HG02610 (cell line): Measurements from ENCODE around the gene ADNP.

Experiments used
- ATAC-seq: cut with Tn5 transposase; IDR thresholded peaks from one replicate; pipeline ENCODE4 v1.9.1; 2021; ENCODE audit warnings: mild to moderate bottlenecking, moderate library complexity; ENCODE audit not compliant: unreplicated experiment

Gene ADNP

GRCh38 chr20:50874111-50874757, 57.0 kb downstream of the ADNP start:
- no peak for ATAC-seq

DNA sequence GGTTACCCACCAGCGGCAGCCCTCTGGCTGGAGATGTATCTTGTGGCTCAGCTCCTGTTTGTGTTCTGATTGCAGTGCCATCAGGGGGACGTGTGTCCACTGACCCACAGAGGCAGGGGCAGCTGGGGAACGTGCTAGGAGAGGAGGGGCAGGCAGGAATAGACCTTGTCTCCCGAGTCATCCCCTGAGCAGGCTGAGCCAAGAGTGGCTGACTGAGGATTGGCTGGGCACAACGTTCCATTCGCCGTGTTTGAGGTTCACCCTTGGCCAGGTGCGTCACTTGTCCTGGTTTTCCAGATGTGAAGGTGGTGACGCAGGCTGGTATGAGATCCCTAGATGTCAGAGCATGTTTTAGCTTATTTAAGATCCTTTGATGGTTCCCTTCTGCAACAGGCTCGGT, 57.7 kb downstream of the ADNP start:
- no peak for ATAC-seq

DNA sequence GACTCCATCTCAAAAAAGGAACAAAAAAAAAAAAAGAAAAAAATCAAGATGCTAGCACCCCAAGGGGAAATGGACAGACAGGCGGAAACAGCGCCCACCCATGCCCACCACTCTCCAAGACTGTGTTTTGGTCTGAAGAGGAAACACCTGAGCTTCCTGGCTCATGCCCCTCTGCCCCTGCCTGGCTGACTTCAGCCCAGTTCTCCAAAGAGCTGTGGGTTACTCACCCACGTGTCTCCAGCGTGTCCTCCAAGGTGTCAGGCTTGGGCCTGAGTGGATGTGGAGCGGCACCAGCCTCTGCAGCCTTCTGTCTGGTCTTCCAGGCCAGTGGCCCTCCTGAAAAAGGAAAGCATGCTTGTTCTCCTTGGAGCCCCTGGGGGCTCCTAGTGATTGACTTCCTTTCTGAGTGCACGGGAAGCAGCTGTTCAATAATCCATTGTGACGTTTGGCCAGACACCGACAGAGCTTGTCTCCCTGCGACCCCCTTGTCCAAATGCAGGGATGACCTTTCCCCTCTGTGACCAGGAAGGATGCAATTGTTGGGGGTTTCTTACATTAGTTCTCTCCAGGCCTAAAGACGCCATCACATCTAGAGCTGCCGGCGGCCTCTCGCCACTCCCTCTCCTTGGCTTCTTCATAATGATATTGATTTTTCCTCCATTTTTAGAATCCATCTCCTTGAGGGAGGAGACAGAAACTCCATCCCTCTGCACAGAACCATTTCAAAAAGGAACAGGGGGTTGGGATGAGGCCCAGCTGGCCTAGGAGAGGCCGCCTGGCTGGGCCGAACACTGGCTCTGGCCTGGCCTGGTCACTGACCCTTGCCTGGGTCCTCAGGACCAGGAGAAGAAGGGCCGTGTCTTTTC, 58.4 kb downstream of the ADNP start:
- ATAC-seq: no peak

GRCh38 chr20:50870561-50871161, 60.6 kb downstream of the ADNP start:
- ATAC-seq: no peak

DNA sequence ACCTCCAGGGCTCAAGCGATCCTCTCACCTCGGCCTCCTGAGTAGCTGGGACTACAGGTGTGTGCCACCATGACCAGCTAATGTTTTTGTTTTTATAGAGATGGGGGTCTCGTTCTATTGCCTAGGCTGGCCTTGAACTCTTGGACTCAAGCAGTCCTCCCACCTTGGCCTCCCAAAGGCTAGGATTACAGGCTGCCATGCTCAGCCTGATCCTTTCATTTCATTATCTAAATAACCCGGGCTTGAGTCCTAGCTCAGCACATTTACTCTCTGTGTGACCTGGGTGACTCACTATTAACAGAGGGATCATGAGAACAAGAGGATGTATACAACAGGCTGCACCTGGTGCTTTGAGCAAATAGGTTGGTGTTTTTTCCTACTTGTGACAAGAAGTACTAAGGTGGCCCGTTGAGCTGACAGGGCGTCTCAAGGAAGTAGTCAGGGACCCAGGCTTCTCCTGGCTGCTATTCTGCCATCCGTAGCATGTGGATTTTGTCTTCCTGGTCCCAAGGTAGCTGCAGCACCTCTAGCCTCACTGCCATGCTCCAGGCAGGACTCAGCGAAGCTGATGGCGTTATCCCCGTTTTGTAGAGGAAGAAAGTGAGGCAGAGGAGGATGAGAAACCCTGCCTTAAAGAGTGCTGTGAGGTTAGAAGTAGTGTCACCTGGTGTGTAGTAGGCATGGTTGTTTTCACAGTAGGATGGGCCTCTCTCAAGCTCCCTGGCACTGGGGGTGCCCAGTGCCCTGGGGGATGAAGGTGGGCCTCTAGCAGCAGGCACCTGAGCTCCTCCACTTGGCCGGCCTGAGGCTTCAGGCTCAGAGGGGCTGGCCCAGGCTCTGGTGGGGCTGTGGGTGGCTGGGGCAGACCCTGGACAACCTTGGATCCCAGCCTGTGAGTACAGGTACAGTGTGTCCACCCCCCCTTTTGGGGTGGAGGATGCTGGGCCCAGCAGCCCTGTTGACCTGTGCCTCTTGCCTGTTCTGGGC, 62.4 kb downstream of the ADNP start:
- ATAC-seq: no peak

DNA sequence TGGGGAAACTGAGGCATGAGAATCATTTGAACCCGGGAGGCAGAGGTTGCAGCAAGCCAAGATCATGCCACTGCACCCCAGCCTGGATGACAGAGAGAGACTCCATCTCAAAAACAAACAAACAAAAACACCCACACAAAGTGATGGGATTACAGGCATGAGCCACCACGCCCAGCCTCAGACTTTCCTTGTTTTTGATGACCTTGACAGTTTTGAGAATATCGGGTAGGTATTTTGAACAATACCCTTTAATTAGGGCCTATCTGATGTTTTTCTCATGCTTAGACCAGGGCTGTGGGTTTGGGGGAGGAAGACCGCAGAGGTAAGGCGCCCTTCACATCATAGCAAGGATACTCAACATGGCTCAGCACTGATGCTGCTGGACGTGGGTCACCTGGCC, 63.4 kb downstream of the ADNP start:
- no peak for ATAC-seq

- ATAC-seq: no peak
Observed at GRCh38 chr20:50866831-50867230, 64.4 kb downstream of the ADNP start.

- ATAC-seq: no peak
Observed at GRCh38 chr20:50866036-50866685, 65.1 kb downstream of the ADNP start.

DNA sequence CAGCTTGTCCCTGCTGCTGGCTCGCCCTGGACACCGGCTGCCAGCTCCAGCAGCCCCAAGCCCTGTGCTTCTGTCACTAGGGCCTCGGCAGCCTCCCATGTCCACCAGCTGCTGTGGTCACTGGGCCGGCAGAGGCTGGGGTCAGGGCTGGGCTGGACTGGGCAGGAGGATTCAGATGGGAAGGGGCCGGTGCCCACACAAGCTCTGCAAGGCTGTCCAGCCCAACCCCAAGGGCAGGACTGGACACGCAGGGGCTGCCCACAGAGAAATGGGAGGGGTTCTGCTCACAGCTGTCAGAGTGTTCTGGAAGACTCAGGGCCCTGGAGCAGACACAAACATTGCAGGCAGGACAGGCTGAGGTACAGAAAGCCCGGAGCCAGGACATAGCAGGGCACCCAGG, 65.6 kb downstream of the ADNP start:
- no peak for ATAC-seq

DNA sequence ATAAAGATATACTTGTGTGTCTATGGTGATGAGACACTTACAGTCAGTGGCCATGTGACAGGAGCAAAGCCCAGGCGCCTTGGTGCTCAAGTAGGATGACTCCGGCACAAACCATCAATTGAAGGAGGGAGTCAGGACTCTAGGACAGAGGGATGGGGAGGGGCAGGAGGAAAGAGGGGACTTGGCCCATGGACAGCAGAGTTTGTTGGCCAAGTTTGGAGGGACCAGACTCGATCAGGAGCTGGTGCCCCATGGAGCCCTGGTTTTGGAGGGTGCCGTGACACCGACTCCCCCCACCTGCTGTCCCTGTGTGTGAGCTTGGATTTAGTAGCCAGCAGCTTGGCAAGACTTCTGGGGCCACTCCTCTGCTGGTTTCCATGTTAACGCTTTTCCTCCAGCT, 66.1 kb downstream of the ADNP start:
- ATAC-seq: no peak

DNA sequence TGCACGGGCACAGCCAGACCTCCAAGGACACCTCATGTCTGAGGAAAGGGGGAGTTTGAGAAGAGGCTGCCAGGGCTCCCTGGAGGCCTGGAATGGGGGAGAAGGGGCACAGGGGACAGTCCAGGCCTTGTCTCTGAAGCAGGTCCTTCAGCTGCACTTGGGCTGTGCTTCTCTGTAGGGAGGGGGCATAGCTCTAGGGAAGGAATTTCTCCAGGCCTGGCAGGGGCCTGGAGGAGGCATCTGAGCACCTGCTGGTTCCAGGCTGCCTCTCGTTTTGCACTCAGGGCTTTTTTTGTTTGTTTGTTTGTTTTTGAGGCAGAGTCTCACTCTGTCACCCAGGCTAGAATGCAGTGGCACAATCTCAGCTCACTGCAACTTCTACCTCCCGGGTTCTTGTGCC, 68.7 kb downstream of the ADNP start:
- ATAC-seq: no peak

DNA sequence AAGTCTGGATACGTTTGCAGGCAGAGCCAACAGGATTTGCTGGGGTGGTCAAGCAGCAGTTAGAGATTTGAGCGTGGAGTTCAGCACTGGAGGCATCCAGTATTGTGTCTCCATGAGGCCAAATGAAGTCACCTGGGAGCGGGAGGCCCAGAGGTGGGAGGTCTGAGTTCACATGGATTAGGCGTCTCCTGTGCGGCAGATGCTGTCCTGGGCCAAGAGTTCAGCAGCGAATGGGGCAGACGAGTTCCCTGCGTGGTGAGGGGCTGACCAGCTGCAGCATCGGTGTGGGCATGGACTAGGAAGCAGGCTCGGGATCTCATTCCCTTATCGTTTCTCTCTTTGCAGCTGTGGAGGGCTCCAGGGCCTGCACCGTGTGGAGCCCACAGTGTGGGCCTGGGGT, 70.2 kb downstream of the ADNP start:
- ATAC-seq: no peak

- ATAC-seq: no peak
Observed at GRCh38 chr20:50859161-50859560, 72.1 kb downstream of the ADNP start.

DNA sequence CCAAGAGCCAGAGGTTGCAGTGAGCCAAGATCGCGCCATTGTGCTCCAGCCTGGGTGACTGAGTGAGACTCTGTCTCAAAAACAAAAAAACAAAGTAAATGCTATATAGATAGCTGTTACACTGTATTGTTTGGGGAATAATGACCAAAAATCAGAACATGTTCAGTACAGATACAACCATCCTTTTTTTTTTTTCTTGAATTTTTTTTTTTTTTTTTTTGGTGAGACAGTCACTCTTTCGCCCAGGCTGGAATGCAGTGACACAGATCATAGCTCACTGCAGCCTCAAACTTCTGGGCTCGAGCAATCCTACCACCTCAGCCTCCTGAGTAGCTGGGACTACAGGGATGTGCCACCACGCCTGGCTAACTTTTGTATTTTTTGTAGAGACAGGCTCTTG, 72.7 kb downstream of the ADNP start:
- no peak for ATAC-seq

GRCh38 chr20:50857348-50857747, 73.9 kb downstream of the ADNP start:
- ATAC-seq: no peak

DNA sequence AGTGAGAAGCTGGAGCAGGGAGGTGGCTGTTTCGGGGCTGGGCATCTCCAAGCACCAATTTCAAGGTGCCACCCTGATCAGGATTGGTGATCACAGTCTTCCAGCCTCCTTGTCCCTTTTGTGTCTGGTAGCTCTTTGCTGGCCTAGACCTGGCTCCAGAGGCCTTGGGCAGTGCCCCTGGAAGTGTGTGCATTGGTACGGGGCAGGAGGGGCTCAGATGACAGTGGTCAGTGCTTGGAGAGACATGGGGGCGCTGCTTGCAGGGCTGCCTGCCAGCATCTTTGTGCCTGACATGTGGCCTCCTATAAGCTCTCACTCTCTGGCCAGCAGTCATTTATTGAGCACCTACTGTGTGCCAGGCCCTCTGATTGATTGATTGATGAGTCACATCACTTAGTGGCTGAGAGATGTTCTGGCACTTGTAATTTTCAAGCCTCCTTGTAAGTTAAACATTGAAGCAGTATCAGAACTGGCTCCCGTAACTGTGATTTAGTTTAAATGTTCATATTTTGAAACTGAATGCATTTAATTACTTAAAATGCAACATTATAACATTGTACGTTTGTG, 74.7 kb downstream of the ADNP start:
- ATAC-seq: no peak

DNA sequence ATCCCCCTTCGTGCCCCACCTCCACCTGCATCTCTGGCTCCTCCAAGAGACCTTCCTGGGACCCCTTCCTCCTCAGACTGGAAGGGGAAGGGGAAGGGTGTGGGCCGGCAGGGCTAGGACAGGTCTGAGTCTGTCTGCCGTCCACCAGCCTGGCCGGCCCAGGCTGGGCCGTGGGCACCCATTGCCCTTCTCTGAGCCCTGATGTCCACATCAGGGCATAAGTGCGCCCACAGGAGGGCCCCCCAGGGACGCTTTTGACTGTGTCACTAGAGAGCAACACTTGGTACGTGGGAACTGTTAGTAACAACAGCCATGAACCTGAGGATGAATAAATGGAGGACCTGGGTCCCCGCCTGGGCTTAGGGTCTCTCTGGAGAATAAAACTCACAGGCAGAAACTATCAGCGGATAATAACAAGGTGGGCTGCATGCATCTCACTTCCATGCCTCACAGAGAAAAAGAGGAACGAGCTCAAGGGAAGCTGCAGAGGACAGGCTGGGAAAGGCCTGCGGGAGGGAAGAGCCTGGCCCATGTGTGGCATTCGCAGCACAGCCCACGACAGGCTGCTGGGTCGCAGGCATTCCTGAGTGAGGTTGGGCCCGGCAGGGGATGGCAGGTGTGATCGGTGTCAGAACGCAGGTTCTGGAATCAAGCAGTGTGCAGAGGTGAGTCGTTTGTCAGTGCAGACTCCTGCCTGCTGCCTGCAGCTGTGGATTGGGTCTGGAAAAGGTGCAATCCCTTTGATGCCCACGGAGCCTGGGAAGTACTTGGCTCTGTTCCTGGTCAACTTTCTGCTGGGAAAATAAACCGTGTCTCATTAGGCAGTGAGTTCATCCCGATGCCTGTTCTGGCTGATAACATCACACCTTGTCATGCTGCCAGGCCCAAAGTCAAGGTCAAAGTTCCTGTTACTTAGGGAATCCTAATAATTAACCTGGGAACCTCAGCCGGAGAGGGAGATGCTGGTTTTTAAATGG, 75.5 kb downstream of the ADNP start:
- no peak for ATAC-seq

DNA sequence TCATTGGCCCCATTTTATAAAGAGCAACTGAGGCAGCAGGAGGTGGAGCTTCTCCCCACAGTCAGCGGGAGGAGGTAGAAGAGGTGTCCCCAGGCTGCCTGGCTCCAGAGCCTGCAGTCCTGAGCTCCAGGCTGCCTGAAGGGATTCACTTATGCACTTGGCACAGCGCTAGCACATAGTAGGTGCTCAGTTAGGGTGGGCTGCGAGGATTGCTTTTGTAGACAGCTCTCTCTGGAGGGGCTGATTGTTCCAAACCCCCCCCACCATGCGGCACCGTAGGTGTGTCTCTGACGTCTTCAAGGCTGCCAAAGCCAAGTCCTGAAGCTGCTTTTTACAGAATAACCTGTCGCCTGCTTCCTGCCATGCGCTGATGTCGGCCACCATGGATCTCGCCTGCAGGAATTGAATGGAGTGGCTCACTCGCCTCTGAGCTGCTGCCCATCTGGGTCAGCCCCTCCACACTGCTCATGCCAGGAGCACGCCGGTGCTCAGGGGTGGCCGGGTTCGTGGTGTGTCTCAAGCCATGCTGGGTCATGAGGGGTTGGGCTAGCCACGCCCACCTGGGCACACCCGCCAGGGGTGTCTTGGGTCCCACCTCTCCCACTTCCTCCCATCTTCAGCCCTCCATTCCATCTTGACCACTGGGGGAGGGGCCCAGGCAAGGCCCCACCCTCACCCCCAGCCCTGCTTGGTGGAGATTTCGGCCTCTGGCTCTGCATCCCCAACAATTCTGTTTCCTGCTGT, 76.6 kb downstream of the ADNP start:
- no peak for ATAC-seq
